Keratinocyte (primary cell): ENCODE measurements around the gene PCDHA3. TPM values are rescaled to one million over a fixed set of nuclear protein-coding genes. Genes with fewer than 3 reads are reported as not detected.
"Not testable (repeated sequence)": the region's sequence is repeated elsewhere in the genome, so short reads cannot be mapped to it uniquely, and the experiment has no call there.

Experiments used
- DNase-seq: peaks from one replicate; pipeline ENCODE4 v3.0.0-alpha.2; 2011; ENCODE audit warnings: low read depth, missing footprints, low spot score
- FAIRE-seq: peaks from 2 replicates; lab custom pipeline; 2011; peaks lifted over from hg19 to GRCh38; lab: Jason Lieb, UNC
- H2AFZ ChIP-seq: 2 replicates; pipeline ENCODE4 v1.6.0; 2012; ENCODE audit warnings: low read length, control low read depth, inconsistent platforms; ENCODE audit not compliant: control insufficient read depth
- H3K27ac ChIP-seq: 2 replicates; pipeline ENCODE4 v1.5.1; 2011; ENCODE audit warnings: low read length; ENCODE audit not compliant: control insufficient read depth, insufficient read depth
- H3K27me3 ChIP-seq: 3 replicates; pipeline ENCODE4 v1.6.0; 2011; ENCODE audit warnings: low read length; ENCODE audit not compliant: control insufficient read depth, insufficient read depth; ENCODE audit errors: extremely low read depth
- H3K36me3 ChIP-seq, 2 experiments: 2 replicates in 1 of 2; 3 replicates in 1 of 2; pipeline ENCODE4 v1.5.1; 2011; ENCODE audit warnings: low read length in 2 of 2, mild to moderate bottlenecking in 1 of 2; ENCODE audit not compliant: control insufficient read depth in 2 of 2, insufficient read depth in 2 of 2; ENCODE audit errors: extremely low read depth in 1 of 2
- H3K4me1 ChIP-seq: 3 replicates; pipeline ENCODE4 v1.5.1; 2011; ENCODE audit warnings: low read length; ENCODE audit not compliant: control insufficient read depth, insufficient read depth; ENCODE audit errors: extremely low read depth
- H3K4me2 ChIP-seq: 3 replicates; pipeline ENCODE4 v1.6.0; 2011; ENCODE audit warnings: low read depth, low read length; ENCODE audit not compliant: control insufficient read depth, insufficient read depth; ENCODE audit errors: extremely low read depth
- H3K4me3 ChIP-seq, 3 experiments: fragments of 200-600 bp in 1 of 3; sonication (generic) in 1 of 3; 2 replicates in 2 of 3; 3 replicates in 1 of 3; pipeline ENCODE4 v1.5.1; 2011 to 2016; ENCODE audit warnings: low read length in 3 of 3, mild to moderate bottlenecking in 3 of 3, control low read depth in 2 of 3, inconsistent platforms in 1 of 3, low read depth in 1 of 3, mixed read lengths in 1 of 3, mixed run types in 1 of 3, moderate library complexity in 1 of 3; ENCODE audit not compliant: control insufficient read depth in 2 of 3, insufficient read depth in 2 of 3; ENCODE audit errors: extremely low read depth in 1 of 3
- H3K79me2 ChIP-seq: 2 replicates; pipeline ENCODE4 v1.6.0; 2012; ENCODE audit warnings: low read length; ENCODE audit not compliant: control insufficient read depth, insufficient read depth
- H3K9ac ChIP-seq: 3 replicates; pipeline ENCODE4 v1.6.0; 2011; ENCODE audit warnings: low read length; ENCODE audit not compliant: control insufficient read depth, insufficient read depth; ENCODE audit errors: extremely low read depth
- H3K9me1 ChIP-seq: 3 replicates; pipeline ENCODE4 v1.6.0; 2011; ENCODE audit warnings: low read length; ENCODE audit not compliant: control insufficient read depth, insufficient read depth; ENCODE audit errors: extremely low read depth
- H3K9me3 ChIP-seq: 2 replicates; pipeline ENCODE4 v1.5.1; 2012; ENCODE audit warnings: low read depth, low read length; ENCODE audit not compliant: control insufficient read depth
- H4K20me1 ChIP-seq: 3 replicates; pipeline ENCODE4 v1.6.0; 2011; ENCODE audit warnings: low read length; ENCODE audit not compliant: control insufficient read depth, insufficient read depth; ENCODE audit errors: extremely low read depth
- CTCF ChIP-seq, 3 experiments: IDR thresholded peaks in 1 of 3; conservative IDR thresholded peaks in 1 of 3; optimal IDR thresholded peaks in 1 of 3; 2 replicates in 2 of 3; 3 replicates in 1 of 3; pipeline versions ENCODE3 to v1.5.1; 2011; ENCODE audit warnings: low read length in 3 of 3, mild to moderate bottlenecking in 3 of 3, moderate library complexity in 2 of 3, control low read depth in 1 of 3, inconsistent platforms in 1 of 3; ENCODE audit not compliant: insufficient read depth in 2 of 3; ENCODE audit errors: extremely low read depth in 1 of 3
- EZH2 ChIP-seq: IDR thresholded peaks from one replicate; pipeline ENCODE4 v1.6.1; 2012; ENCODE audit warnings: inconsistent platforms, mild to moderate bottlenecking, low read length, moderate library complexity
- dilution Hi-C: fragments of 300-500 bp; cut with MboI; formaldehyde crosslinking; loops from one replicate; pipeline ENCODE4 v1.7.0; 2020; ENCODE audit warnings: low sequenced_read_pairs; ENCODE audit not compliant: extremely low pct_ligation_motif_present
- polyA plus RNA-seq, 5 experiments: library from polyadenylated mRNA; depleted of rRNA in 3 of 5; stranded (reverse) in 3 of 5; stranded (forward) in 1 of 5; unstranded in 1 of 5; fragments of >200 nt; gene quantifications; 1 replicate in 1 of 5; 2 replicates in 3 of 5; 3 replicates in 1 of 5; pipeline versions ENCODE4 v1.2.1 to v1.2.3, GENCODE V29; 2011 to 2012; ENCODE audit warnings: missing spikeins in 2 of 5, low read depth in 1 of 5, low replicate concordance in 1 of 5

PCDHA3 gene
- polyA plus RNA-seq, 1 donor (not counting 4 experiments of a cell fraction or from before 2014, with no cell fraction given) = 0.01 TPM

GRCh38 chr5:140822281-140822629 lies 21.4 kb downstream of the PCDHA3 start:
- DNase-seq (no peak), FAIRE-seq (no peak)
- TF ChIP-seq CTCF (optimal IDR thresholded peaks at IDR 0.05 in 1 of 3, IDR thresholded peaks at IDR 0.05 in 1 of 3, conservative IDR thresholded peaks at IDR 0.05 in 1 of 3; ENCODE audit: extremely low read depth in 1 of 3, insufficient read depth in 2 of 3, low read length in 3 of 3) (no peak), EZH2 (no peak)
- Histone ChIP-seq H3K4me3 (no peak overlapping the region), H3K4me2 (no peak overlapping the region), H3K9me1 (no peaks in the 10 kb centered on the region), H3K79me2 (no peaks in the 10 kb centered on the region), H3K4me1 (no peaks in the 10 kb centered on the region), H3K27ac (no peak overlapping the region), H4K20me1 (no peaks in the 10 kb centered on the region), H2AFZ (no peak overlapping the region), H3K9me3 (peaks cover 9% of the 10 kb centered on the region), H3K36me3 (no peaks in the 10 kb centered on the region), H3K27me3 (no peaks in the 10 kb centered on the region), H3K9ac (no peak overlapping the region)
- dilution Hi-C loops = no loop called here

- dilution Hi-C loops, H3K4me3 ChIP-seq, H3K9me3 ChIP-seq, H3K9me1 ChIP-seq, FAIRE-seq, H3K27me3 ChIP-seq, H2AFZ ChIP-seq, H4K20me1 ChIP-seq, H3K36me3 ChIP-seq, DNase-seq, H3K79me2 ChIP-seq, H3K4me1 ChIP-seq, H3K4me2 ChIP-seq, H3K27ac ChIP-seq, H3K9ac ChIP-seq: not testable (repeated sequence)
These were observed 22.1 kb downstream of the PCDHA3 start for GRCh38 chr5:140822969-140823368.

- no peak overlapping the region for H3K27ac ChIP-seq
- H3K4me2 ChIP-seq = no peak overlapping the region
- H3K36me3 ChIP-seq = no peaks in the 10 kb centered on the region
- TF ChIP-seq EZH2 (no peak), CTCF (optimal IDR thresholded peaks at IDR 0.05 in 1 of 3, IDR thresholded peaks at IDR 0.05 in 1 of 3, conservative IDR thresholded peaks at IDR 0.05 in 1 of 3; ENCODE audit: extremely low read depth in 1 of 3, insufficient read depth in 2 of 3, low read length in 3 of 3) (no peak)
- H3K4me3 ChIP-seq = no peak overlapping the region
- no peaks in the 10 kb centered on the region for H3K27me3 ChIP-seq
- FAIRE-seq (no peak), DNase-seq (no peak)
- no peaks in the 10 kb centered on the region for H4K20me1 ChIP-seq
- no peaks in the 10 kb centered on the region for H3K4me1 ChIP-seq
- no peak overlapping the region for H2AFZ ChIP-seq
- H3K9me3 ChIP-seq = peaks cover 9% of the 10 kb centered on the region
- H3K9me1 ChIP-seq = no peaks in the 10 kb centered on the region
- no peak overlapping the region for H3K9ac ChIP-seq
- dilution Hi-C loops = no loop called here
- no peaks in the 10 kb centered on the region for H3K79me2 ChIP-seq
These were observed 22.6 kb downstream of the PCDHA3 start for GRCh38 chr5:140823475-140823874.
